Endothelial cell of umbilical vein (primary cell): ENCODE measurements around the gene OR2D2. TPM values are rescaled to one million over a fixed set of nuclear protein-coding genes. Genes with fewer than 3 reads are reported as not detected.

ENCODE experiments used
- BruUV-seq: library from RNA; stranded (reverse); fragments of 400-500 nt; replicated peaks from 2 replicates; lab custom pipeline; 2021; lab: Mats Ljungman, UMichigan
- CTCF ChIA-PET: fragments of 300-600, 350-600 bp; sonication (Branson Sonifier 250); formaldehyde crosslinking; loops from one replicate; lab custom pipeline; 2021; ENCODE audit warnings: antibody characterized with exemption, inconsistent platforms; lab: Charles Lee
- POLR2A ChIA-PET: fragments of 300-600, 350-600 bp; sonication (Branson Sonifier 250); formaldehyde crosslinking; loops from one replicate; lab custom pipeline; 2021; ENCODE audit warnings: antibody characterized with exemption, inconsistent platforms; lab: Charles Lee
- DNase-seq: peaks from one replicate; pipeline ENCODE4 v3.0.0-alpha.2; 2011; ENCODE audit warnings: low read depth, low spot score
- FAIRE-seq: peaks from 2 replicates; lab custom pipeline; 2011; peaks lifted over from hg19 to GRCh38; lab: Jason Lieb, UNC
- H2AFZ ChIP-seq: 2 replicates; pipeline ENCODE4 v1.6.0; 2012; ENCODE audit warnings: low read depth, low read length, control low read depth, inconsistent platforms
- H3K27ac ChIP-seq: 2 replicates; pipeline ENCODE4 v1.5.1; 2011; ENCODE audit warnings: low read depth, mild to moderate bottlenecking, control low read depth, low read length, moderate library complexity; ENCODE audit not compliant: insufficient read depth
- H3K27me3 ChIP-seq, 2 experiments: 2 replicates each; pipeline versions ENCODE4 v1.6.0 to v1.6.1; 2011; ENCODE audit warnings: low read length in 2 of 2, mixed read lengths in 1 of 2; ENCODE audit not compliant: control insufficient read depth in 2 of 2, insufficient read depth in 2 of 2
- H3K36me3 ChIP-seq, 2 experiments: 2 replicates in 1 of 2; 3 replicates in 1 of 2; pipeline ENCODE4 v1.5.1; 2011; ENCODE audit warnings: low read length in 2 of 2, mild to moderate bottlenecking in 1 of 2, moderate library complexity in 1 of 2; ENCODE audit not compliant: control insufficient read depth in 2 of 2, insufficient read depth in 2 of 2; ENCODE audit errors: extremely low read depth in 1 of 2
- H3K4me1 ChIP-seq: 3 replicates; pipeline ENCODE4 v1.5.1; 2011; ENCODE audit warnings: mild to moderate bottlenecking, low read length; ENCODE audit not compliant: control insufficient read depth, insufficient read depth; ENCODE audit errors: extremely low read depth
- H3K4me2 ChIP-seq: 2 replicates; pipeline ENCODE4 v1.6.1; 2011; ENCODE audit warnings: low read length, control low read depth, mixed read lengths; ENCODE audit not compliant: insufficient read depth
- H3K4me3 ChIP-seq, 3 experiments: fragments of 200-600 bp in 1 of 3; sonication (generic), shearing (Covaris generic) in 1 of 3; replicated peaks in 1 of 3; 2 replicates each; pipeline ENCODE4 v1.5.1; 2011 to 2016; ENCODE audit warnings: control low read depth in 3 of 3, low read length in 3 of 3, mild to moderate bottlenecking in 2 of 3, inconsistent platforms in 1 of 3, low read depth in 1 of 3, moderate library complexity in 1 of 3; ENCODE audit not compliant: insufficient read depth in 1 of 3
- H3K79me2 ChIP-seq: 2 replicates; pipeline ENCODE4 v1.6.0; 2012; ENCODE audit warnings: low read length, inconsistent platforms; ENCODE audit not compliant: control insufficient read depth, insufficient read depth
- H3K9ac ChIP-seq: replicated peaks from 2 replicates; pipeline ENCODE3; 2011; ENCODE audit warnings: low read length, control low read depth; ENCODE audit not compliant: insufficient read depth; ENCODE audit errors: extremely low read depth
- H3K9me1 ChIP-seq: replicated peaks from 3 replicates; pipeline ENCODE4 v1.6.0; 2011; ENCODE audit warnings: mild to moderate bottlenecking, low read length; ENCODE audit not compliant: control insufficient read depth, insufficient read depth; ENCODE audit errors: extremely low read depth
- H3K9me3 ChIP-seq: replicated peaks from 2 replicates; pipeline ENCODE4 v1.5.1; 2012; ENCODE audit warnings: low read length, inconsistent platforms; ENCODE audit not compliant: control insufficient read depth, insufficient read depth
- H4K20me1 ChIP-seq: replicated peaks from 2 replicates; pipeline ENCODE3; 2011; ENCODE audit warnings: mild to moderate bottlenecking, low read length; ENCODE audit not compliant: control insufficient read depth, insufficient read depth; ENCODE audit errors: extremely low read depth
- EZH2 ChIP-seq: IDR thresholded peaks from 2 replicates; pipeline ENCODE4 v1.6.1; 2012; ENCODE audit warnings: borderline replicate concordance, low read depth, mild to moderate bottlenecking, moderate library complexity, low read length, inconsistent platforms; ENCODE audit not compliant: severe bottlenecking
- FOS ChIP-seq: IDR thresholded peaks from 2 replicates; pipeline ENCODE4 v1.6.1; 2011; ENCODE audit warnings: mild to moderate bottlenecking, low read length, moderate library complexity, borderline replicate concordance; ENCODE audit not compliant: insufficient read depth
- GATA2 ChIP-seq: IDR thresholded peaks from 2 replicates; pipeline ENCODE4 v1.7.0; 2011; ENCODE audit warnings: low read depth, mild to moderate bottlenecking, moderate library complexity, mixed read lengths, low read length; ENCODE audit not compliant: insufficient read length, insufficient read depth
- JUN ChIP-seq: IDR thresholded peaks from 2 replicates; pipeline ENCODE4 v1.6.1; 2011; ENCODE audit warnings: borderline replicate concordance, low read depth; ENCODE audit not compliant: insufficient read length, insufficient read depth
- MYC ChIP-seq: IDR thresholded peaks from one replicate; pipeline ENCODE4 v1.6.1; 2011; ENCODE audit warnings: mild to moderate bottlenecking, low read depth, low read length
- POLR2A ChIP-seq: IDR thresholded peaks from 2 replicates; pipeline ENCODE4 v1.6.1; 2012; ENCODE audit warnings: low read depth, mild to moderate bottlenecking, control low read depth, low read length
- POLR2AphosphoS5 ChIP-seq: IDR thresholded peaks from 2 replicates; pipeline ENCODE4 v1.6.1; 2012; ENCODE audit warnings: low read depth, mild to moderate bottlenecking, control low read depth, low read length, moderate library complexity; ENCODE audit not compliant: insufficient read depth
- dilution Hi-C: fragments of 300-500 bp; cut with MboI; formaldehyde crosslinking; loops from one replicate; pipeline ENCODE4 v1.15.0; 2019; ENCODE audit warnings: low sequenced_read_pairs; ENCODE audit not compliant: extremely low pct_ligation_motif_present
- intact Hi-C: fragments of 100-400 bp; cut with micrococcal nuclease; formaldehyde crosslinking; loops from one replicate; pipeline ENCODE4 v1.10.0; 2022
- polyA plus RNA-seq, 4 experiments: library from polyadenylated mRNA; depleted of rRNA in 3 of 4; stranded (reverse) in 3 of 4; unstranded in 1 of 4; fragments of >200 nt; gene quantifications; 2 replicates each; pipeline versions ENCODE4 v1.2.1 to v1.2.3, GENCODE V29; 2011 to 2012; ENCODE audit warnings: missing spikeins in 1 of 4
- total RNA-seq: library from RNA; stranded (reverse); gene quantifications from 2 replicates; pipeline ENCODE4 v1.2.3, GENCODE V29; 2021
- TF ChIP-seq, protein P1 (sequence below): IDR thresholded peaks from 2 replicates; pipeline ENCODE4 v1.6.1; 2011; ENCODE audit not compliant: insufficient read depth, insufficient read length
- TF ChIP-seq, protein P2 (sequence below), 2 donors: IDR thresholded peaks; 1 replicate in 1 of 2; 2 replicates in 1 of 2; pipeline ENCODE4 v1.5.1; 2011; ENCODE audit warnings: low read length in 2 of 2, mild to moderate bottlenecking in 2 of 2, moderate library complexity in 2 of 2, control low read depth in 1 of 2, inconsistent platforms in 1 of 2, low read depth in 1 of 2; ENCODE audit not compliant: insufficient read depth in 1 of 2; ENCODE audit errors: extremely low read depth in 1 of 2

Gene OR2D2
- total and polyA plus RNA-seq, 2 donors (not counting 3 experiments of a cell fraction or from before 2014, with no cell fraction given) = 0.08 to 0.31 TPM

DNA sequence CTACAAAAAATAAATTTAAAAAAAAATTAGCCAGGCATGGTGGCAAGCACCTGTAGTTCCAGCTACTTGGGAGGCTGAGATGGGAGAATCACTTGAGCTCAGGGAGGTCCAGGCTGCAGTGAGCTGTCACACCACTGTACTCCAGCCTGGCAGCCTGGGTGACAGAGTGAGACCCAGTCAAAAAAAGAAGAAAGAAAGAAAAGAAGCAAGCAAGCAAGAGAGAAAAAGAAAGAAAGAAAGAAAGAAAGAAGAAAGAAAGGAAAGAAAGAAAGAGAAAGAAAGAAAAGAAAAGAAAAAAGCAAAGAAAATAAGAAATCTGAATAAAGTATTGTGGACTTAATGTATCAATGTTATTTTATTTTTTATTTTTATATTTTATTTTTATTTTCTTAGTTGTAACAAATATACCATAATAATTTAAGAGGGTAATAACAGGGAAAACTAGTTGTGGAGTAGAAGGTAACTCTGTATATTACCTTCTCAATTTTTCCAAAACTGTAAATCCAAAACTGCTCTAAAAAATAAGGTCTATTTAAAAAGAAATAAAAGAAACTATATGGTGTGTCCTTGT lies 32.8 kb upstream of the OR2D2 start:
- ChIA-PET CTCF (interaction anchor here (1.1 to 1.8 kb wide), 3 partner anchors 13 to 173 kb away, joined by 3 to 5 read pairs (median 3); no protein-coding TSS in a partner anchor), POLR2A (no interaction called here)
- Histone ChIP-seq H3K79me2 (peaks cover 5% of the 10 kb centered on the region), H3K9me1 (no peaks in the 10 kb centered on the region), H3K27me3 (no peaks in the 10 kb centered on the region), H3K4me1 (peaks cover 13% of the 10 kb centered on the region), H3K9me3 (no peaks in the 10 kb centered on the region), H3K4me2 (no peak overlapping the region), H3K36me3 (no peaks in the 10 kb centered on the region), H3K4me3 (no peak overlapping the region), H3K27ac (no peak overlapping the region), H3K9ac (no peak overlapping the region), H4K20me1 (no peaks in the 10 kb centered on the region), H2AFZ (no peak overlapping the region)
- DNase-seq = no peak
- dilution Hi-C loops = no loop called here
- intact Hi-C loops = loop anchor here (5.0 kb wide), 1 partner anchor 67 kb away; no protein-coding TSS in a partner anchor
- TF ChIP-seq, protein P1, sequence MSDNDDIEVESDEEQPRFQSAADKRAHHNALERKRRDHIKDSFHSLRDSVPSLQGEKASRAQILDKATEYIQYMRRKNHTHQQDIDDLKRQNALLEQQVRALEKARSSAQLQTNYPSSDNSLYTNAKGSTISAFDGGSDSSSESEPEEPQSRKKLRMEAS = no peak
- TF ChIP-seq MYC = no peak
- TF ChIP-seq, protein P2, sequence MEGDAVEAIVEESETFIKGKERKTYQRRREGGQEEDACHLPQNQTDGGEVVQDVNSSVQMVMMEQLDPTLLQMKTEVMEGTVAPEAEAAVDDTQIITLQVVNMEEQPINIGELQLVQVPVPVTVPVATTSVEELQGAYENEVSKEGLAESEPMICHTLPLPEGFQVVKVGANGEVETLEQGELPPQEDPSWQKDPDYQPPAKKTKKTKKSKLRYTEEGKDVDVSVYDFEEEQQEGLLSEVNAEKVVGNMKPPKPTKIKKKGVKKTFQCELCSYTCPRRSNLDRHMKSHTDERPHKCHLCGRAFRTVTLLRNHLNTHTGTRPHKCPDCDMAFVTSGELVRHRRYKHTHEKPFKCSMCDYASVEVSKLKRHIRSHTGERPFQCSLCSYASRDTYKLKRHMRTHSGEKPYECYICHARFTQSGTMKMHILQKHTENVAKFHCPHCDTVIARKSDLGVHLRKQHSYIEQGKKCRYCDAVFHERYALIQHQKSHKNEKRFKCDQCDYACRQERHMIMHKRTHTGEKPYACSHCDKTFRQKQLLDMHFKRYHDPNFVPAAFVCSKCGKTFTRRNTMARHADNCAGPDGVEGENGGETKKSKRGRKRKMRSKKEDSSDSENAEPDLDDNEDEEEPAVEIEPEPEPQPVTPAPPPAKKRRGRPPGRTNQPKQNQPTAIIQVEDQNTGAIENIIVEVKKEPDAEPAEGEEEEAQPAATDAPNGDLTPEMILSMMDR (IDR thresholded peaks at IDR 0.05; ENCODE audit: extremely low read depth in 1 of 2, insufficient read depth in 1 of 2, low read depth in 1 of 2, low read length in 2 of 2) = no peak
- no peak for TF ChIP-seq JUN
- no peak for TF ChIP-seq EZH2
- TF ChIP-seq POLR2AphosphoS5 = no peak
- TF ChIP-seq FOS = no peak
- no peak for TF ChIP-seq POLR2A
- no peak for TF ChIP-seq GATA2
- BruUV-seq = no TSS peak
- FAIRE-seq = no peak
